NCI-H69 (cell line): ENCODE measurements around the gene GATA1.
A peak's percentile ranks its signal among the peaks of the same experiment; 100 is the strongest.

Source experiments
- DNase-seq: peaks from one replicate; lab custom pipeline; 2025; lab: John Stamatoyannopoulos, UW

Gene GATA1

DNA sequence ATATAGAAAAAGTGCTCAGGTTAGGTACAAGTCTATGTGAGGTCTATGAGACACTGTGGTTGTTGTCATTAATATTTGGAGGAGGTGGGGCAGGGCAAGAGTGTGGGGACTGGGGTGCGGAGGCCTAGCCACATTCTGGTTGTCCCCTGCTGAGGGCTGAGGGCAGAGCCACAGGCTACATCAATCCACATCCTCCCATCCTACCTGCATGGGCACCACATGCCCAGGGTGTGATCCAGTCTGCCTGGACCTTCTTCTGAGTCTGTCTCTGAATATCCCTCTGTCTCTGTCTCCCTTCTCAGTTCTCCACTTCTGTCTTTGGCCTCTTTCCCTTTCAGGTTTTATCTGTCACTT, 1.2 kb upstream of the GATA1 start:
- DNase-seq: no peak

DNA sequence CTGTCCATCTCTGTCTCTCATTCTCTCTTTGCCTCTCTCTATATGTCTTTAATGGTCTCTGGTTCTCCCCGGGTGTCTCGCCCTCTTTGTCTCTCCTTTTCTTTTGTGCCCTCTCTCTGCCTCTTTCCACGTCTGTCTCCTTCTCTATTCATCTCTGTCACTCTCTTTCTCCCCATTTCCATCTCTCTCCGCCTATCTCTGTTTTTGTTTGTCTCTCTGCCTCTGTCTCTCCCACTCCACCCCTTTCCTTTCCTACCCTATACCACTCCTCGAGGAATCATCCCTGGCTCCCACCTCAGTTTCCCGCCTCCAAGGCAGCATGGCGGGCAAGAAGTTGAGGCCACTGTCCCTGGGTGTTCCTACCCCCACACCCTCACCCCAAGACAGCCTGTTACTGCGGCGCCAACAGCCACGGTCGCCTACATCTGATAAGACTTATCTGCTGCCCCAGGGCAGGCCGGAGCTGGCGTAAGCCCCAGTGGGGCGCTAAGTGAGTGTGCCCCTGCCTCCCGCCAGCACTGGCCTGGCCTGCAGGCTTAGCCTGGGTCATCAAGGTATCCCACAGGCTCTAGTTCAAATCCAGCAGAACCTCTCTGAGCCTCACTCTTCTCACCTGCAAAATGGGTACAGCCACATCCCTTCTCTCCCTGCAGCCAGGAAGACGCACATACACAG, 713 bp upstream of the GATA1 start:
- no peak for DNase-seq

DNA sequence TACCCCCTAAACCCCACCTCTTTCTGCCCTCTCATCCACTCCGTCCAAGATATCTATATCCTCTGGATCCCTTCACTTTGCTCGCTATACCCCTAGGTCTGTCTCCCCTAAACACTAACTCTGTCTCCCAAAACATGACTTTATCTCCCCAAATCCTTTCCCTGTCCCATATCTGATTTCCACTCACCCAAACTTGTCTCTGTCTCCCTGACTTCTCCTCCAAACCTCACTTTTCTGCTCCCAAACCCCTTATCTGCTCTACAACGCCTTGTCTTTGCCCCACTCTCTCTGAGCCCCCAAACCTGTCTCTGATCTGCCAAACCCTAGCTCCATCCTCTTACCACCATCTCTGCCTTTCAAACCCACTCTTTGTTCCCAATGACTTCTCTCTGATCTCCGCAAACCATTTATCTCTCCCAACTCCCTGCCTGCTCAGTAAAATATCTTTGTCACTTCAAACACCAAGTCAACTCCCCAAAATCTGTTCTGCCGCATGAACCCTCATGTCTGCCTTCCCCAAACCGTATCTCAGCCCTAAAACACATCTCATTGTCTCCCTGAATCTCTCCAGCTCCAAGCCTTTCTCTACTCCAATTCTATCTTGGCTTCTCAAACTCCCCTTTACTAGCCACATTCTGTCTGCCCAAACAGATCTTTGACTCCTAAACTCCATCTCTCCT, 575 bp downstream of the GATA1 start:
- no peak for DNase-seq

DNA sequence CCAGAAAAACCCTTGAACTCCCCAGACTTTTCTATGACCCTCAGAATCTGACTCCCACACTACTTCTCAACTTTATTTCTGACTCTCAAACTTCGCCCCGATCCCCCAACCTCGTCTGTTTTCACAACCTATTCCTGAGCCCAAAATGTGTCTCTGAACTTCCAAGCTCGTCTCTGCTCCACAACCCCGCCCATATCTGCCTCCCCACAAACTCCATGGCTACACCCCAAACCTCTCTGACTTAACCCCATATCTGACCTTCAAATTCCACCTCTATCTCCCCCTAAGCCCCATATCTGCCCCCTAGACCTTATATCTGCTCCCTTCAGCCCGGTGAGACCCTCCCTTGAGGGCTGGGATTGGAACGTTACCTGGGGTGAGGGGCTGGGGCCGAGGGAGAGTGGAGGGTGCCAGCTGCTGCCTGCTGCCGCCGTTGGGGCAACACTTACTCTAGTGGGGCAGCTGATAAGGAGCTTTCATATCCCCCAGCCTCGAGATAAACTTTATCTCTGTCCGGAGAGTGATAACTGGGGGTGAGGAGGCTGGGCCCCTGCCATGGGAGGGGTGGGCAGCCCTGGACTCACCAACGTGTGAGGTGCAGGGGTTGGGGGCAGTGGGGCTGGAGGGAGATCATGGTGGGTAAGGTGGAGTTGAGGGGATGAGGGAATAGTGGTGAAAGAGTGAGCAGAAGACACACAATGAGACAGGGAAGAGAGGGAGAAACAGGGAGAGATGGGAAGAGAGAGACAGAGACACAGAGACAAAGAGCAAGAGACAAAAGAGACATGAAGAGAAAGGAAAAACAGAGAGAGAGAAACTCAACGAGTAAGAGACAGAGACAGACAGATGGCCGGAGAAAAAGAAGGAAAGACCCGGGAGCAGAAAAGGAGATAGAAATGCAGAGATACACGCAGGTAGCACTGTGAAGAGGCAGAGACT, 1.4 kb downstream of the GATA1 start:
- no peak for DNase-seq

DNA sequence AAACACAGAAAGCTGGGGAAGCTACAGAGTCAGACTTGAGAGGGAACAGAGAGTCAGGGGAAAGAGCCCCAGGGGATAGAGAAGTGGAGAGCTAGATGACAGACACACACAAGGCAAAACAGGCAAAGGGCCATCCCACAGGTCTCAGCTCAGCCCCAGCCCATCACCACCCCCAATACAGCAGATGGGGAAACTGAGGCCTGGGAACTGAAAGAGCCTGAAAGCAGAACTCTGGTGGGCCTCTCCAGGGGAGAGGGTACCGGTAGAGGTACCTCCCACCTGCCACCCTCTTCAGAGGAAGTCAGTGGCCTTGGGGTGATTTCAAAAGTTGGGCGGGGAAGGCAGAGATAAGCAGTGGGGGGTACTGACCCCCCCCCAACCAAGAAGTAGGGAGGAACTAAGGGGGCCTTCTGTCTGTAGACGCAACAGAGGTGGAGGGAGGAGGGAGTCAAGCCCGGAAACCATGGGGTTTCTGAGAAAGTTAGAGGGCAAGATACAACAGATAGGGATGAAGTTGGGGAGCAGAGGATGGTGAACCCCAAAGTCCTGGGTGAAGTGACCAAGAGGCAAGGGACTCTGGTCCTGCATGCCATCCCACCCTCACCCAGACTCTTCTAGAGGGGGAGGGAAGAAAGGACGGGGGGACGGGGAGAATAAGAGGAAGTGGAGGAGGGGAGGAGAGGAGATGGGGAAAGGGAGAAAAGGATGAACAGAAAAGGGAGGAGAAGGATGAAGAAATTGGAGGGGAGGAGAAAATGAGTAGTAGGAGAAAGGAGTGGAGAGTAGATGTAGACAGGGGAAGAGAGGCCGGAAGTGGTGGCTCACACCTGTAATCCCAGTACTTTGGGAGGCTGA, 3.2 kb downstream of the GATA1 start:
- no peak for DNase-seq

DNA sequence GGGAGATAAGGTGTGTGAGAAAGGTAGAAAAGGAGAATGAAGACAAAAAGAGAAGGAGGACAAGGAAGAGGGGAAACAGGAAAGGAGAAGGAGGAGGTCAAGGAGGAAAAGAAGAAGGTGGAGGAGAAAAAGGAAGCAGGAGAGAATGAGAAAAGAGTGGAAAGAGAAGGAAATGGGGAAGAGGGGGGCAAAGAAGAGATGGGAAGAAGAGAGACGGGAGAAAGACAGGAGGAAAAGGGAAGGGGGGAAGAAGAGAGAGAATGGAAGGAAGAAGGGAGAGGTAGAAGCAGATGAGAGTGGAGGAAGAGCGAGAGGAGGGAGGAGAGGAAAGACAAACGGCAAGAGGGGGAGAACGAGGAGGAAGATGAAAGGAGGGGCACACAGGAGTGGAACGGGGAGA, 4.1 kb downstream of the GATA1 start:
- DNase-seq: no peak

DNA sequence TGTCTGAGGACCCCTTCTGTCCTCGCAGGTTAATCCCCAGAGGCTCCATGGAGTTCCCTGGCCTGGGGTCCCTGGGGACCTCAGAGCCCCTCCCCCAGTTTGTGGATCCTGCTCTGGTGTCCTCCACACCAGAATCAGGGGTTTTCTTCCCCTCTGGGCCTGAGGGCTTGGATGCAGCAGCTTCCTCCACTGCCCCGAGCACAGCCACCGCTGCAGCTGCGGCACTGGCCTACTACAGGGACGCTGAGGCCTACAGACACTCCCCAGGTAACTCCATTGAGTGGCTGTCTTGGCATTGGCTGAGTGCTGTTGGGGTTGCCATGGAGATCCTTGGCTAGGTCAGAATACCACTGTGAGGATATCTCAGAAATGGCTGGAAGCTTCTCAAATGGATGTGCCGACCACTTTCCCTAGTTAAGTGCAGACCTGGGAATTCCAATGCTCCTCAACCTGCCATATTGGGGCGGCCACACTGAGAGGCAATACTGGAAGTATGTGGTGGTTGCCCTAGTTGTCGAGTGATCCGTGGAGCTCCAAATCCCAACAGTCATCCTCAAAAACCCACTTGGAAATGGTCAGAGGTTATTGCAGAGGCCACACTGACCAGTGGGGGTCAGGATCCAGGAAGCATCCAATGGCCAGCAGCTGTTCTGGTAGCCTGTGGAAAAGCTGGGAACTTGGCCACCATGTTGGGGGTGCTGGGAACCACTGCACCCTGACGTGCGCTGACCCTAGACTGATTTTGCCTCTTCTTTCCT, 4.9 kb downstream of the GATA1 start:
- no peak for DNase-seq

DNA sequence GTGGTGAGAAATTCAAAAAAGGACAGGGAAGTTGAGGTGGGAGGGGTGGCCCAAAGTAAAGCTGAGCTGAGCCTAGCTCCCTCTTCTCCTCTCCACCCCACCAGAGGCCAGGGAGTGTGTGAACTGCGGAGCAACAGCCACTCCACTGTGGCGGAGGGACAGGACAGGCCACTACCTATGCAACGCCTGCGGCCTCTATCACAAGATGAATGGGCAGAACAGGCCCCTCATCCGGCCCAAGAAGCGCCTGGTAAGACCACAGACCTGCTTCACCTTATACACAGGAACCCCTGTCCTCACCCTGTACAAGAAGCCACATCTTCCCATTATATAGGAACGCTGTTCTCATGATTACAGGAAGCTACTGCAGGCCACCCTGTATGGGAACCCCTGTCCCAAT, 5.8 kb downstream of the GATA1 start:
- no peak for DNase-seq

DNA sequence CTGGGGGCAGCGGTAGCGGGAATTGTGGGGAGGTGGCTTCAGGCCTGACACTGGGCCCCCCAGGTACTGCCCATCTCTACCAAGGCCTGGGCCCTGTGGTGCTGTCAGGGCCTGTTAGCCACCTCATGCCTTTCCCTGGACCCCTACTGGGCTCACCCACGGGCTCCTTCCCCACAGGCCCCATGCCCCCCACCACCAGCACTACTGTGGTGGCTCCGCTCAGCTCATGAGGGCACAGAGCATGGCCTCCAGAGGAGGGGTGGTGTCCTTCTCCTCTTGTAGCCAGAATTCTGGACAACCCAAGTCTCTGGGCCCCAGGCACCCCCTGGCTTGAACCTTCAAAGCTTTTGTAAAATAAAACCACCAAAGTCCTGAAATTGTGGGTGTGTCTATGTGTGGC, 7.5 kb downstream of the GATA1 start:
- DNase-seq: no peak

DNA sequence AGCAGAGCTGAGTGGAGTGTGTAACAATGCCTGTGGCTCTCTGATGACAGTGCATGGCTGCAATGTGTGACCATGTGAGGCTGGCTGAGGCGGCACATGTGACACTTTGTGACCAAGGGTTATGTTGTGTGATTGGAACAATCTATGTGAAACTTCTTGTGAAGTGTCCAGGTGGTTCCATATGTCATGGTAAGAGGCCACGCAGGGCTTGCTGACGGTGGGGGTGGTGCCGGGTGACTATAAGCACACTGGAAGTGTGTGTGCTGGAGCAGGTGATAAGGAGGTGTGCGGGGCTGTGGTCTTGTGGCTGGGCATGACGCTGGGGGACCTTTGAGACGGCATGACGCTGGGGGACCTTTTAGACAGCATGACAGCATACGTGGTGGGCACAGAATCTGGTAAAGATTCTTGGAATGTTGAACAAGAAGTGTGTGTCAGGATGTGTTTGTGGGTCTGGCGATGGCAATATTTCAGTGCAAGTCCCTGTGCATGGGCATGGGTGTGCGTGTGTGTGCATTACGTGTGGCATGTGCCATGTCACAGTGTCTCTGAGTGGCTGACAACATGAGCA, 8.0 kb downstream of the GATA1 start:
- DNase-seq: no peak

DNA sequence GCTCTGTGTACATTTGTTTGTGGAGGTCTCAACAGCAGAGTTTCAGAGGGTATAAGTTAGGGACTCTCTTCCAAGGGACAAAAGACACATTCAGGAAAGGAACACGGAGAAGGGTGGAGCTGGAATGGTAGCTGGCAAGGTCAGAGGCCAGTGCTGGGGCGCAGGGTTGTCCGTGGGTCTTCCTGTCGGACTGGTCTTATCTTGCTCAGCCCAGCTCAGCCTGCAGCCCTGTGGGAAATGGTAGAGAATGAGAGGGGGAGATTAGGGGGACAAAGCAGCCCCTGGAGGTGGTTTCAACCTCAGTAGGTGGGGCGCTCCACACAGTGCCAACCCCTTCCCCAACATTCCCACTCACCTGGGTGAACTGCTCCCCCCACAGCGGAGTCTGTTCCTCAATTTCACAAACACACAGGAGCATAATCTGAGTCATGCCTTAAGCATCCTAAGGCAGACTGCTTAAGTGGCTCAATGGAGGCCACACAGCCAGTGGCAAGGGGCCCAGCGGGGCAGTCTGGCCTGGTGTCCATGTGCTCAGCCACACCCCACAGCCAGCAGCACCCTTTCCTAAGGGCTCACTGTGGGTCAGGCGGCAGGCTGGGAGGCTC, 8.6 kb downstream of the GATA1 start:
- no peak for DNase-seq

DNA sequence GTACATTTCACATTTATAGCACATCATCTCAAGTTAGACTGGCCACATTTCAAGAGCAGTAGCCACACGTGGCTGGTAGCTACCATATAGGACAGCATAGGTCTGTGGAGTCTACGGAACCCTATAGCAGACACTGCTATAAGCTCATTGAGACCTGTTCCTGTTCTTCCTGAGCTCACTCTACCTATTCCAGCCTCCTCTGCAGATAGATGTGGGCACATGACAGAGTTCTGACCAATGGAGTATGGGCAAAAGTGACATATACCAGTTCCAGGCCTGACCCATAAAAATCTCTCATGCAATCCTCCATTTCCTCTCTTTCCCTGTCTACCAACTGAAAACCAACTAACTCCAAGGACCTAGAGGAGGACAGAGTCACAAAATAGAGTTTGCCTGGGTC, 11.9 kb downstream of the GATA1 start:
- DNase-seq: no peak

DNA sequence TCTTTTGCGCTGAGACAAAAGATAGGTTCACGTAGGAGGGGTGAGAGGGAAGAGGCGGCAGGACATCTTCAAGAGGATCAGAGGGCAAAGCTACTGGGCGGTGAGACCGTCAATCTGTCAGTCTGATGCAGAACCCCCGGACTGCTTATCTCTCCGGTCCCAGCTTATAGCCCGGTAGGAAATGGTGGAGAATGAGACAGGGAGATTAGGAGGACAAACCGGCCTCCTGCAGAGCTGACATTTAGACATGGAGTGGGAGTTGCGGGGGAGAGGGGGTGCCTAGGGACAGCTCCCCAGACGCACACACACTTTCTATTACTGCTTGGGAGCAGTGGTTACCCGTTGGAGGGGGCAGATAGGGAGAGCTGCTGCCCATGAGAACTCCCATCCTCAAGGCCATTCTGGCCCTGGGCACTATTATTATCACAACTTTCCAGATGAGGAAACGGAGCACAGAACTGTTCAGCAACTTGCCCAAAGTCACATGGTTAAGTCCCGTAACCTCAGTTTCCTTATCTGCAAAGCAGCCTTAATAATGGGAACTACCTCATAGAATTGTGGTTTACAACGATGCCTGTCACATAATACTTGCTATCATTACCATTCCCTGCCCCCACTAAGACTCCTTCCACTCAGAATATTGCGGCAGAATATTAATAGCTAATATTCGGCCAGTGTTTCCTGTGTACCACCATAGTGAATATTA, 14.3 kb downstream of the GATA1 start:
- peak; percentile 17 for DNase-seq

DNA sequence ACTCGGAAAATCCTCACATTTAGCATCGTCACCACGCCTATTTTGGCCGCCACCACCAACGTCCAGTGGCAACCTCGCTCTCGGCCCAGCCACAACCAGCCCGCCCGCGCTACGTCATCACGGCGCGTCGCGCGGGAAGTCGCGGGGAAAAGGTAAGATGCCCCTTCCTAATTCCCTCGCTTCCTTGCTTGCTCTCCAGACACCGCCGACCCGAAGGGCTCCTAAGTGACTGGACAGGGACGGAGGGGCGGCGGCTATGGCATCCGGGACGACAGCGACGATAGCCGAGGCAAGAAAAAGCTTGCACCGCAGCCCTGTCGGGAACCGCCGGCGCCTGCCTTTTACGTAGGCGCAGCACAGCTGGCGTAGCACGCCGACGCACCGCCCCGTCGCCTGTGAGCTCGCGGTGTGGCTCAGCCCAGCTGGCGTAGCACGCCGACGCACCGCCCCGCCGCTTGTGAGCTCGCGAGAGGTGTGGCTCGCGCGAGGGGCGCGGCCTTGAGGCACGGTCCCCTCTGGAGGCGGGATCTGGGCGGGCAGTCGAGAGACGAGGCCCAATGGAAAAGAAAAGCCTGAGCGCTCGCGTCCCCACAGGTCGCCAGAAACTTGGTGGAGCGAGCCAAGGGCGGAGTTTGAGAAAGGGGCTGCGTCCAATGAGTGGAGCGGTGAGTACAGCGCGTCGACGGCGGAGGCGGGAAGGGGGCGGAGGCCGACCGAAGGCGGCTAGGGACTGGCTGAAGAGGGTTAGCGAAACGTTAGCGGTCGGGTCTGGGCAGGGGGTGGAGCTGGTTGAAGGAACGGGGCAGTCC, 15.1 kb downstream of the GATA1 start, which contains the start of gene HDAC6:
Gene HDAC6, plus strand, starts transcription at position 788 of the 809 bp plus-strand sequence. CDS start 626 bp downstream, outside the sequence.
- DNase-seq: peak; percentile 99

DNA sequence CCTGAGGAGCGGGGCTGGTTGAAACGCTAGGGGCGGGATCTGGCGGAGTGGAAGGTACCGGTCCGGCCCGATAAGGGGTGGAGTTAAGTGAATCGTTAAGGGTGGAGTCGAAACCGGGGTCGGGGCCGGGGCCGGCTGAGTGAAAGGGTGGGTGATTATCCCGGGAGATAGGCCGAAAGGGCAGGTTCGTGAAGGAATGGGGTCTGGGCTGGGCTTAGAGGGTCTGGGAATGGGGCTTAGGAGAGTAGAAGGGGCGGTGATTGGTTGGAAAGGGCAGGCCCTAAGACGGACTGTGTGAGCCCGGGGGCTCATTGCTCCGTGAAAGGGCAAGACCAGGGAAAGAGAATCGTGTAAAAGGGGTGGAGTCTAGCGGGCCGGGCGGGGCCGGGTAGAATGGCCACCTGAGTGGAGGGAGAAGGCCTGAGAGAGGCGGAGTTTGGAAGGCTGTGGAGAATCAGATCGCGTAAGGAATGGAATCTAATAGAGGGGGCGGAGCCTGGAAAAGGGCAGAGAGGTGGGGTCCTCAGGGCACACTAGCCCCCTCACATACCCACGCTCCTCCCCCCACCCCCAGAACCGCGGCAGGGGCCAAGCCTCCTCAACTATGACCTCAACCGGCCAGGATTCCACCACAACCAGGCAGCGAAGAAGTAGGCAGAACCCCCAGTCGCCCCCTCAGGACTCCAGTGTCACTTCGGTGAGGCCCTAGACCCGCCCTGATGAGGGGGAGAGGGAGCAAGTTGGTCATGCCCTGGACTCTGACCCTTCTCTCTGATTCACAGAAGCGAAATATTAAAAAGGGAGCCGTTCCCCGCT, 15.9 kb downstream of the GATA1 start:
- peak; percentile 88 for DNase-seq

DNA sequence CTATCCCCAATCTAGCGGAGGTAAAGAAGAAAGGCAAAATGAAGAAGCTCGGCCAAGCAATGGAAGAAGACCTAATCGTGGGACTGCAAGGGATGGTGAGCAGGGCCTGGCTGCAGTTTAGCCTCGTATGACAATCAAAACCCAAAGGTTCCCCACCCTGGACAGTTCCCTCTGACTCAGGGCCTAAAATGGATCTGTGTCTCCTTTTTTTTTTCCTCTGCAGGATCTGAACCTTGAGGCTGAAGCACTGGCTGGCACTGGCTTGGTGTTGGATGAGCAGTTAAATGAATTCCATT, 16.5 kb downstream of the GATA1 start:
- DNase-seq: no peak

DNA sequence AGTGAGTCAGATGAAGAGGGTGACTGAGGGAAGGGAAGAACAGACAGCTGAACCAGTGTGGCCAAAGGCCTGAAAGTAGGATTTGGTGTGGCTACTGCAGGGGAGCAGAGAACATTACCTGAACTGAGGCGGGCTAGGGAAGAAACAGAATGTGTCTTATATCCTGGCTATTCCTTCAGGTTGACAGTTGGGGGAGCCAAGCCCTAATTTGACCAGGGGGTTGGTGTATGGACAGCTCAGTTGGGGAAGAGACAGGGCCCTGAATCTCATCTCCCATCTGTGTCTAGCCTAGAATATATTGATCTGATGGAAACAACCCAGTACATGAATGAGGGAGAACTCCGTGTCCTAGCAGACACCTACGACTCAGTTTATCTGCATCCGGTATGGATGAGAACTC, 19.7 kb downstream of the GATA1 start:
- DNase-seq: peak; percentile 4

DNA sequence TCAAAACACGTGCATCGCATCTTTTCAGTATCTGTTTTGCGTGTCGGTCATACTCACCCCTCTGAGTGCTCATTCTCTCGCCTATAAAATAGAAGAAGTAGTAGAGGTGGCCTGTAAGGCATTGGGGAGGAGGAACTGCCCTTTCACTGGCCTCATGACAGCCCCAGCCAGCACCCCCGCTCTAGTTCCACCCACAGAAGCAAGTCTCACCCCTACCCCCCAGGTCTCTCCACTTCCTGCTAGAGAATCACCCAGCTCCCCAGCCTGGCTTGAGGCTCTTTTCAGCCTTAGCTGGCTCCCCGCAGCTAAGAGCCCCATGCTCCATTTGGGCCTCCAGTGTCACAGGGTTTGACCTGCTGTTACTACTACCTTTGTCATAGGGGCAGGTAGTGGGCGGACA, 27.3 kb downstream of the GATA1 start:
- no peak for DNase-seq
